Superior temporal gyrus (tissue), 1 donor: Measurements from ENCODE around the gene ALDOA.
A peak's percentile ranks its signal among the peaks of the same experiment; 100 is the strongest.

Source experiments
- DNase-seq: peaks from one replicate; pipeline ENCODE4 v3.0.0-alpha.2; 2016; ENCODE audit errors: extremely low spot score

Gene ALDOA

GRCh38 chr16:30041841-30042240, 23.7 kb upstream of the ALDOA start:
- peak; percentile 58 for DNase-seq

- no peak for DNase-seq
Measured at GRCh38 chr16:30046178-30046577, 19.4 kb upstream of the ALDOA start.

GRCh38 chr16:30046588-30046987, 19.0 kb upstream of the ALDOA start:
- DNase-seq = no peak

GRCh38 chr16:30049871-30050270, 15.7 kb upstream of the ALDOA start:
- peak; percentile 58 for DNase-seq

GRCh38 chr16:30051518-30051917, 14.0 kb upstream of the ALDOA start:
- DNase-seq = peak; percentile 40

GRCh38 chr16:30052671-30053372, 12.7 kb upstream of the ALDOA start:
- DNase-seq = peak; percentile 83

- DNase-seq = no peak
Measured at GRCh38 chr16:30053376-30054015, 12.1 kb upstream of the ALDOA start.

GRCh38 chr16:30054451-30054850, 11.1 kb upstream of the ALDOA start:
- no peak for DNase-seq

GRCh38 chr16:30054959-30055553, 10.5 kb upstream of the ALDOA start:
- DNase-seq = no peak

- DNase-seq = no peak
Measured at GRCh38 chr16:30060346-30060745, 5.2 kb upstream of the ALDOA start.

- no peak for DNase-seq
Measured at GRCh38 chr16:30060836-30061554, 4.6 kb upstream of the ALDOA start.

GRCh38 chr16:30063278-30063892, 2.2 kb upstream of the ALDOA start:
- DNase-seq = no peak

- DNase-seq = peak; percentile 80
Measured at GRCh38 chr16:30063893-30064728, 1.4 kb upstream of the ALDOA start.

- DNase-seq = peak; percentile 78
Measured at GRCh38 chr16:30064729-30065101, 845 bp upstream of the ALDOA start.

GRCh38 chr16:30065943-30066760, 592 bp downstream of the ALDOA start:
- no peak for DNase-seq

- no peak for DNase-seq
Measured at GRCh38 chr16:30066761-30067583, 1.4 kb downstream of the ALDOA start.

- no peak for DNase-seq
Measured at GRCh38 chr16:30067584-30067916, 2.0 kb downstream of the ALDOA start.

- DNase-seq = no peak
Measured at GRCh38 chr16:30068333-30068732, 2.8 kb downstream of the ALDOA start.

GRCh38 chr16:30068750-30069610, 3.4 kb downstream of the ALDOA start:
- DNase-seq = no peak
